ENCODE measurements around the gene ODF2.
A peak's percentile ranks its signal among the peaks of the same experiment; 100 is the strongest.
"Not testable (repeated sequence)": the region's sequence is repeated elsewhere in the genome, so short reads cannot be mapped to it uniquely, and the experiment has no call there.

The ODF2 gene

GRCh38 chr9:128455849-128456612, at the start of gene ODF2:
Gene ODF2 (plus strand): TSS chr9:128456006. CDS start chr9:128456092, 86 bp downstream.
- DNase-seq, result peak; percentile 96

GRCh38 chr9:128406848-128407391, 48.9 kb upstream of the ODF2 start:
- no peak for DNase-seq

GRCh38 chr9:128408963-128409431, 46.8 kb upstream of the ODF2 start:
- no peak for DNase-seq

- DNase-seq, result no peak
Measured at GRCh38 chr9:128409450-128409849, 46.4 kb upstream of the ODF2 start.

GRCh38 chr9:128409978-128410377, 45.8 kb upstream of the ODF2 start:
- DNase-seq, result no peak

- no peak for DNase-seq
Measured at GRCh38 chr9:128411364-128412119, 44.3 kb upstream of the ODF2 start.

GRCh38 chr9:128412120-128412790, 43.6 kb upstream of the ODF2 start:
- peak; percentile 67 for DNase-seq

- not testable (repeated sequence) for DNase-seq
Measured at GRCh38 chr9:128413728-128414127, 42.1 kb upstream of the ODF2 start.

- no peak for DNase-seq
Measured at GRCh38 chr9:128414461-128414860, 41.3 kb upstream of the ODF2 start.

GRCh38 chr9:128415281-128415680, 40.5 kb upstream of the ODF2 start:
- no peak for DNase-seq

- no peak for DNase-seq
Measured at GRCh38 chr9:128416014-128416413, 39.8 kb upstream of the ODF2 start.

GRCh38 chr9:128416432-128417019, 39.3 kb upstream of the ODF2 start:
- no peak for DNase-seq

GRCh38 chr9:128419061-128419925, 36.5 kb upstream of the ODF2 start:
- DNase-seq, result peak; percentile 70

- peak; percentile 53 for DNase-seq
Measured at GRCh38 chr9:128420060-128420650, 35.7 kb upstream of the ODF2 start.

GRCh38 chr9:128420651-128421481, 34.9 kb upstream of the ODF2 start, which contains the start of gene CERCAM:
Gene CERCAM (plus strand): TSS chr9:128420857. CDS start chr9:128420878, 21 bp downstream.
- peak; percentile 22 for DNase-seq

- no peak for DNase-seq
Measured at GRCh38 chr9:128421482-128421996, 34.3 kb upstream of the ODF2 start.

GRCh38 chr9:128422022-128422782, 33.6 kb upstream of the ODF2 start:
- not testable (repeated sequence) for DNase-seq

- no peak for DNase-seq
Measured at GRCh38 chr9:128422783-128423150, 33.0 kb upstream of the ODF2 start.

- not testable (repeated sequence) for DNase-seq
Measured at GRCh38 chr9:128423356-128423755, 32.5 kb upstream of the ODF2 start.
